Thoracic aorta (tissue), 2 donors: Measurements from ENCODE around the gene OSBPL1A. TPM values are rescaled to one million over a fixed set of nuclear protein-coding genes. Genes with fewer than 3 reads are reported as not detected.

Source experiments
- ATAC-seq: fragments of 150-250 bp; one replicate; pipeline ENCODE4 v1.8.0; 2017; ENCODE audit warnings: low read depth; ENCODE audit not compliant: insufficient number of reproducible peaks, low FRiP score
- DNase-seq: peaks from one replicate; pipeline ENCODE4 v3.0.0-alpha.2; 2020; ENCODE audit warnings: low spot score
- H3K27ac ChIP-seq, 2 donors: fragments of 200-600 bp; sonication (generic); 1 replicate in 1 of 2; 2 replicates in 1 of 2; pipeline ENCODE4 v1.5.1; 2016; ENCODE audit warnings: mild to moderate bottlenecking in 2 of 2, moderate library complexity in 2 of 2
- H3K27me3 ChIP-seq: fragments of 200-600 bp; sonication (generic); replicated peaks from 2 replicates; pipeline ENCODE4 v1.6.0; 2016; ENCODE audit warnings: mild to moderate bottlenecking; ENCODE audit not compliant: insufficient read depth
- H3K36me3 ChIP-seq: fragments of 200-600 bp; sonication (generic); one replicate; pipeline ENCODE4 v1.5.1; 2016
- H3K4me1 ChIP-seq, 2 donors: fragments of 200-600 bp; sonication (generic); 1 replicate in 1 of 2; 2 replicates in 1 of 2; pipeline versions ENCODE4 v1.5.1 to v1.6.0; 2016; ENCODE audit warnings: low read depth in 2 of 2, mild to moderate bottlenecking in 1 of 2; ENCODE audit not compliant: control insufficient read depth in 1 of 2
- H3K4me3 ChIP-seq: fragments of 200-600 bp; sonication (generic); 2 replicates; pipeline ENCODE4 v1.5.1; 2016; ENCODE audit warnings: mild to moderate bottlenecking
- H3K9me3 ChIP-seq: fragments of 200-600 bp; sonication (generic); 2 replicates; pipeline ENCODE4 v1.5.1; 2016
- total RNA-seq, 2 donors: library from RNA; depleted of rRNA; stranded (reverse); fragments of >200 nt; gene quantifications; one replicate each; pipeline versions ENCODE4 v1.1.0 to v1.2.3, GENCODE V29; 2016
- TF ChIP-seq, protein P1 (sequence below): fragments of 200-600 bp; sonication (generic); IDR thresholded peaks from one replicate; pipeline ENCODE4 v1.5.1; 2019; ENCODE audit warnings: antibody characterized with exemption

The OSBPL1A gene
- total RNA-seq, 2 donors from 2014 or later: 35.1 to 53.7 TPM

DNA sequence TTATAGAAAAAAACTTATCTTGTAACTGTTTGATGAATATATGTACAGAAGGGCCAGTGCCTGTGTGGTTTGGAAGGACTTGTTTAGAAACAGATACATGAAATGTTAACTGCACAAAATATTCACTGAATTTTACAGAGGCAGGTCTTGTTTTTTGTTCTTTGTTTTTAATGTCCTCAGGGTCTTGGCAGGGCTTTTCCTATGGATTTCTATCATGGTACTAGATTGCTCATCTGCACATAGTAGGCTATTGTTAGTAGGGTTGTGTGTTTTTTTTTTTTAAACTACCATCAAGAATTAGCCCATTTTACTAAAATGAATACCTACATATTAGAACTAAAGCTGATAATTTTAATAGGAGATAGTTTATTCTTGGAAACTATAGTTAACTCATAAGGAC is 255.2 kb downstream of the OSBPL1A start:
- Histone ChIP-seq H3K4me1 (peaks cover 0 to 3% of the 10 kb centered on the region in 2 donors), H3K9me3 (no peaks in the 10 kb centered on the region), H3K27ac (no peak overlapping the region), H3K4me3 (no peak overlapping the region), H3K27me3 (no peaks in the 10 kb centered on the region), H3K36me3 (no peaks in the 10 kb centered on the region)
- TF ChIP-seq, protein P1, sequence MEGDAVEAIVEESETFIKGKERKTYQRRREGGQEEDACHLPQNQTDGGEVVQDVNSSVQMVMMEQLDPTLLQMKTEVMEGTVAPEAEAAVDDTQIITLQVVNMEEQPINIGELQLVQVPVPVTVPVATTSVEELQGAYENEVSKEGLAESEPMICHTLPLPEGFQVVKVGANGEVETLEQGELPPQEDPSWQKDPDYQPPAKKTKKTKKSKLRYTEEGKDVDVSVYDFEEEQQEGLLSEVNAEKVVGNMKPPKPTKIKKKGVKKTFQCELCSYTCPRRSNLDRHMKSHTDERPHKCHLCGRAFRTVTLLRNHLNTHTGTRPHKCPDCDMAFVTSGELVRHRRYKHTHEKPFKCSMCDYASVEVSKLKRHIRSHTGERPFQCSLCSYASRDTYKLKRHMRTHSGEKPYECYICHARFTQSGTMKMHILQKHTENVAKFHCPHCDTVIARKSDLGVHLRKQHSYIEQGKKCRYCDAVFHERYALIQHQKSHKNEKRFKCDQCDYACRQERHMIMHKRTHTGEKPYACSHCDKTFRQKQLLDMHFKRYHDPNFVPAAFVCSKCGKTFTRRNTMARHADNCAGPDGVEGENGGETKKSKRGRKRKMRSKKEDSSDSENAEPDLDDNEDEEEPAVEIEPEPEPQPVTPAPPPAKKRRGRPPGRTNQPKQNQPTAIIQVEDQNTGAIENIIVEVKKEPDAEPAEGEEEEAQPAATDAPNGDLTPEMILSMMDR: no peak
- ATAC-seq: no peak
- no peak for DNase-seq

DNA sequence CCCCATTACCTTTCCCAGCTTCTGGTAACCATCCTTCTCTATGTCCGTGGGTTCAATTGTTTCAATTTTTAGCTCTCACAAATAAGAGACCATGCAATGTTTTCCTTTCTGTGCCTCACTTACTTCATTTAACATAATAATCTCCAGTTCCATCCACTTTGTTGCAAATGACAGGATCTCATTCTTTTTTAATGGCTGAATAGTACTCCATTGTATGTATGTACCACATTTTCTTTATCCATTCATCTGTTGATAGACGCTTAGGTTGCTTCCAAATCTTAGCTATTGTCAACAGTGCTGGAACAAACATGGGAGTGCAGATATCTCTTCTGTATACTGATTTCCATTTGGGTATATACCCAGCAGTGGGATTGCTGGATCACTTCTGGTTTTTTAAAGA is 256.9 kb downstream of the OSBPL1A start:
- Histone ChIP-seq H3K4me3 (no peak overlapping the region), H3K36me3 (no peaks in the 10 kb centered on the region), H3K4me1 (peaks cover 0 to 3% of the 10 kb centered on the region in 2 donors), H3K27ac (no peak overlapping the region), H3K27me3 (no peaks in the 10 kb centered on the region), H3K9me3 (no peaks in the 10 kb centered on the region)
- no peak for DNase-seq
- no peak for ATAC-seq
- TF ChIP-seq, protein P1: no peak

DNA sequence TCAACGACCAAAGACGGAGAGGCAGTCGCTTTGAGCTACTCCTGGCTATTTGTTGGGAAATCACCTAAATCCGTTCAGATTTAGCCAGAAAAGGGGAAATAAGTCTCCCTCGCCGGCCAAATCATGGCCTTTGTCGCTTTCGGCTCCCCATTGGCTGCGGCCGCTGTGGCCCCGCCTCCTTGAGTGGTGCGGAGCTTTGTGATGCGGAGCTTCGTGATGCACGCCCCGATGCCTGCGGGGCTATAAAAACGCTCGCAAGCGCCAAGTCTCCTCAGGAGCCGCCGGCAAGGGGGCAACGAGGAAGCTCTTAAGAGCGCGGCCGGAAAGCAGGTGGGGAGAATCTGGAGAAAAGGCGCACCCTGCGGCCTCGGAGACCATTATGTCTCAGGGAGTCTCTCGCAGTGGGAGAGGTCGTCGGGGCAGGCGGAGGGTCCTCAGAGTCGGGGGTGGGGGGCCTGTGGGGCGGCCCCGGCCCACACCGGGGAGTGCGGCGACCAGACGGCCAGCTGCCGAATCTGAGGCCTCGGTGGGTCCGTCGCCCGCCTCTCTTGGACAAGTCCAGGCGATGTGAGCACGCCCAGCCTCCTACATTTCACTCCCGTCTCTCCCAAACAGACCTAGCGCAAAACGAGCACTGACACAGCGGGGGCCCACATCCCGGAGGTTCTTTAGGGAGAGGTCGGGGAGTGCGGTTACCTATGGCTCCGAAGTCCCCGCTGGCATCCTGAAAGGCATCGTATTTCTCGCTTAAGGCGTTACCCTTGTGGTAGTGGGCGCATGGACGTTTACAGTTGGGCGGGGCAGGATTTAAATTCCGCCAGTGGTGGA is 258.6 kb downstream of the OSBPL1A start, which contains the start of gene CABYR:
CABYR (plus strand) TSS at position 274 of the 828 bp plus-strand sequence. CDS start 4,053 bp downstream, outside the sequence.
- ATAC-seq: peak; percentile 77
- Histone ChIP-seq H3K27ac (peak within 1 kb of the TSS; percentile 17 to 55), H3K4me3 (peak within 1 kb of the TSS; percentile 94), H3K36me3 (no peaks in the 10 kb centered on the region), H3K9me3 (no peaks in the 10 kb centered on the region), H3K4me1 (peaks cover 0 to 3% of the 10 kb centered on the region in 2 donors), H3K27me3 (no peaks in the 10 kb centered on the region)
- peak; percentile 32 for DNase-seq
- TF ChIP-seq, protein P1: no peak

DNA sequence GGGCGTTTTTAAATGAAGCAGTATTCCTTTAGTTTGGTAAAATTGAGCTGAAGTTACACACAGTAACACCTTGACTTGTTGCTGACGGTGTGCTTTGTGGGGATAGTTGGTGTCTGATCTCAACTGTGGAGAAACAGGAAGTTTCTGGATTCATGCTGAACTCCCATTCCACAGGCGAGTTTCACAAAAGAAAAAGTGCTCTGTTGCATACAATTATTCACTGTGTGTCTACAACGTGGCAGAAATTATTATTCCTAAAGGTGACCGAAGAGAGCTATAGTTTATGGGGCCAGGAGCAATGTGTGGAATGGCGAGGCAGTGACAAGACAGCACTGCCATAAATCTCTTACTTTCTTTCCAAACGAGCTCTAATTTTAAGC is 259.2 kb downstream of the OSBPL1A start:
- TF ChIP-seq, protein P1: no peak

DNA sequence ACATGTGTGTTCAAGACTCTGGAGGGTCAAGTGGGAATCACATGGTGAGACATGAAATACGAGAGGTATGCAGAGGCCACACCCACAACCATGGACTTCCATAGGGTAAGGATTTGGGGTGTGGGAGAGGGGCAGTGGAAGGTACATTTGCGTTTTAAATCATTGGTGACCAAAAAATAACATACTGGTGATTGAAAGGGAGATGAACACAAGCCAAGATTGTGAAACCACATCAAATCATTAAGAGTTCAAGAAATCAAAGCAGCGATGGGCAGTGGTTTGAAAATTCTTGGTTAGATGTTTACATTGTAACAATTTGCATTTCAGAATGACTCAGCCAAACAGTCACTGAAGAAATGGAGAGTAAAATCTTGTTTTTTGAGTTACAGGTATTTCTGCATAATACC is 260.7 kb downstream of the OSBPL1A start:
- H3K9me3 ChIP-seq: no peaks in the 10 kb centered on the region
- H3K36me3 ChIP-seq: no peaks in the 10 kb centered on the region
- no peak overlapping the region for H3K27ac ChIP-seq
- DNase-seq (no peak), ATAC-seq (no peak)
- H3K27me3 ChIP-seq: no peaks in the 10 kb centered on the region
- peaks cover 0 to 3% of the 10 kb centered on the region in 2 donors for H3K4me1 ChIP-seq
- no peak overlapping the region for H3K4me3 ChIP-seq
- TF ChIP-seq, protein P1: no peak

More for the DNA sequence above, 259.2 kb downstream of the OSBPL1A start:
- no peaks in the 10 kb centered on the region for H3K36me3 ChIP-seq
- no peaks in the 10 kb centered on the region for H3K27me3 ChIP-seq
- H3K4me1 ChIP-seq: peaks cover 0 to 3% of the 10 kb centered on the region in 2 donors
- no peaks in the 10 kb centered on the region for H3K9me3 ChIP-seq
- peak overlapping the region; percentile 94 for H3K4me3 ChIP-seq
- no peak for DNase-seq
- no peak for ATAC-seq
- H3K27ac ChIP-seq: peak overlapping the region in 1 of 2 donors; percentile 55
